Activated CD8-positive, alpha-beta T cell treated with anti-CD3 and anti-CD28 coated beads for 36 hours (primary cell): ENCODE results near the gene PODXL2. TPM values are rescaled to one million over a fixed set of nuclear protein-coding genes. Genes with fewer than 3 reads are reported as not detected.

Source experiments
- ATAC-seq: fragments of 200-7000 bp; cut with Tn5 transposase; one replicate; pipeline ENCODE4 v1.10.0; 2021; ENCODE audit warnings: mild to moderate bottlenecking, moderate library complexity
- CTCF ChIA-PET: fragments of 350-600 bp; sonication (Branson Sonifier 250); formaldehyde crosslinking; loops from one replicate; lab custom pipeline; 2021; ENCODE audit warnings: antibody characterized with exemption; lab: Charles Lee
- POLR2A ChIA-PET: fragments of 350-600 bp; sonication (Branson Sonifier 250); formaldehyde crosslinking; loops from one replicate; lab custom pipeline; 2021; ENCODE audit warnings: antibody characterized with exemption; lab: Charles Lee
- DNase-seq: peaks from one replicate; pipeline ENCODE4 v3.0.0-alpha.2; 2020
- H3K27ac Mint-ChIP-seq: one replicate; pipeline ENCODE4 v1.8.0; 2021; ENCODE audit warnings: mild to moderate bottlenecking, mixed read lengths
- H3K27me3 Mint-ChIP-seq: one replicate; pipeline ENCODE4 v1.8.0; 2021; ENCODE audit warnings: mixed read lengths
- H3K36me3 Mint-ChIP-seq: one replicate; pipeline ENCODE4 v1.8.0; 2021; ENCODE audit warnings: low read depth, mixed read lengths
- H3K4me1 Mint-ChIP-seq: one replicate; pipeline ENCODE4 v1.8.0; 2021; ENCODE audit warnings: low read depth, mixed read lengths
- H3K4me3 Mint-ChIP-seq: one replicate; pipeline ENCODE4 v1.8.0; 2021; ENCODE audit warnings: mild to moderate bottlenecking, moderate library complexity, mixed read lengths
- H3K9me3 Mint-ChIP-seq: one replicate; pipeline ENCODE4 v1.8.0; 2021; ENCODE audit warnings: mixed read lengths
- intact Hi-C: fragments of 100-400 bp; cut with micrococcal nuclease; formaldehyde crosslinking; loops from one replicate; pipeline ENCODE4 v1.10.0; 2022
- total RNA-seq, 2 experiments: library from RNA; stranded (reverse); gene quantifications; one replicate each; pipeline ENCODE4 v1.2.3, GENCODE V29; 2021
- TF ChIP-seq, protein P1 (sequence below): fragments of 200-600 bp; IDR thresholded peaks from one replicate; pipeline ENCODE4 v1.8.0; 2022; ENCODE audit warnings: antibody characterized with exemption, mild to moderate bottlenecking

Gene PODXL2
- total RNA-seq, 2 experiments from 2014 or later: 1.1 to 1.3 TPM

DNA sequence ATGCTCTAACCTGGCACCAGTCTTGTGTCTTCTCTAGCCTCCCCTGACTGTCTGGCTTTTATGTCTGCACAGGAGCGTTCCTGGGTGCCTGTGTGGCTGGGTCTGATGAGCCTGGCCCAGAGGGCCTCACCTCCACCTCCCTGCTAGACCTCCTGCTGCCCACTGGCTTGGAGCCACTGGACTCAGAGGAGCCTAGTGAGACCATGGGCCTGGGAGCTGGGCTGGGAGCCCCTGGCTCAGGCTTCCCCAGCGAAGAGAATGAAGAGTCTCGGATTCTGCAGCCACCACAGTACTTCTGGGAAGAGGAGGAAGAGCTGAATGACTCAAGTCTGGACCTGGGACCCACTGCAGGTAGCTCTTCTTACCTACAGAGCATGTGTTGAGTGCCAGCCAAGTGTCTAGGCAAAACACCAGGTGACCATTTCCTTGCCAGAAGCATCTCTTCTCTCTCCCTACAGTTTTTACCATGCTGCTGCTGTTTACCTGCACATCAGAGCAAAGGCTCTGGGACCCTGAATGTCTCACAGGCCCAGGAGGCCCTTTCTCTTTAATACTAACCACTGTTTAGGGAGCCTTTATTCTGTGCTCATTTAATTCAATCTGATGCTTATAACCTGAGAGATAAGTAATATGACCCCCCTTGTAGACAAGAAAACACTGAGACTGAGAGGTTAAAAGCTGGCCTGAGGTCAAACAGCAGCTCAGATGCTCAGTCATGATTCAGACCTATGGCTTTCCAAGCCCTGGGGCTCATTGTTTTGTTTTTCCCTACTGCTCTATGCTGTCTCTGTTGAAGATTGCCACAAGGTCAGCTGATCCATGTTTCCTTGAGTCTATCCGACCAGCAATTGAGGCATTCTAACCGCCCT lies 10.4 kb downstream of the PODXL2 start:
- Mint-ChIP-seq H3K4me3 (no peak overlapping the region), H3K9me3 (no peaks in the 10 kb centered on the region), H3K27ac (no peak overlapping the region), H3K4me1 (peaks cover 8% of the 10 kb centered on the region), H3K36me3 (no peaks in the 10 kb centered on the region), H3K27me3 (peaks cover 5% of the 10 kb centered on the region)
- ChIA-PET POLR2A (interaction anchor here (0.8 to 1.0 kb wide), 2 partner anchors 10 to 33 kb away, joined by 3 read pairs; no protein-coding TSS in a partner anchor), CTCF (interaction anchor here (0.9 kb wide), 1 partner anchor 12 kb away, joined by 3 read pairs; no protein-coding TSS in a partner anchor)
- TF ChIP-seq, protein P1, sequence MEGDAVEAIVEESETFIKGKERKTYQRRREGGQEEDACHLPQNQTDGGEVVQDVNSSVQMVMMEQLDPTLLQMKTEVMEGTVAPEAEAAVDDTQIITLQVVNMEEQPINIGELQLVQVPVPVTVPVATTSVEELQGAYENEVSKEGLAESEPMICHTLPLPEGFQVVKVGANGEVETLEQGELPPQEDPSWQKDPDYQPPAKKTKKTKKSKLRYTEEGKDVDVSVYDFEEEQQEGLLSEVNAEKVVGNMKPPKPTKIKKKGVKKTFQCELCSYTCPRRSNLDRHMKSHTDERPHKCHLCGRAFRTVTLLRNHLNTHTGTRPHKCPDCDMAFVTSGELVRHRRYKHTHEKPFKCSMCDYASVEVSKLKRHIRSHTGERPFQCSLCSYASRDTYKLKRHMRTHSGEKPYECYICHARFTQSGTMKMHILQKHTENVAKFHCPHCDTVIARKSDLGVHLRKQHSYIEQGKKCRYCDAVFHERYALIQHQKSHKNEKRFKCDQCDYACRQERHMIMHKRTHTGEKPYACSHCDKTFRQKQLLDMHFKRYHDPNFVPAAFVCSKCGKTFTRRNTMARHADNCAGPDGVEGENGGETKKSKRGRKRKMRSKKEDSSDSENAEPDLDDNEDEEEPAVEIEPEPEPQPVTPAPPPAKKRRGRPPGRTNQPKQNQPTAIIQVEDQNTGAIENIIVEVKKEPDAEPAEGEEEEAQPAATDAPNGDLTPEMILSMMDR: no peak
- intact Hi-C loops: no loop called here
- DNase-seq (no peak), ATAC-seq (no peak)

DNA sequence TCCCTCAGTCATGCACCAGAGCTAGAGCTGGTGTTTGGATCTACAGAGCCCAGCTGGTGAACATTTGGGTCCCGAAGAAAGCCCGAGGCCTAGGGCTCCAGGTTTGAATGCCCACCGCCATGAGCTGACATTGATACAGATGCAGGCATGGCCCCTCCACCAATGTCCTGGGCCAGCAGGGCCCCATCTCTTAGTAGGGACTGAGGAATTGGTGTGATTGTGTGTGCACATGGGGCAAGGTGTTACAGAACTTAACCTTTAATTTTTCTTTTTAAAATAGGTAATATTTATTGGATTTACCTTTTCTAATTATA lies 11.0 kb downstream of the PODXL2 start:
- ATAC-seq: no peak
- DNase-seq: no peak
- Mint-ChIP-seq H3K9me3 (no peaks in the 10 kb centered on the region), H3K27me3 (peaks cover 5% of the 10 kb centered on the region), H3K27ac (no peak overlapping the region), H3K4me1 (peaks cover 8% of the 10 kb centered on the region), H3K36me3 (no peaks in the 10 kb centered on the region), H3K4me3 (no peak overlapping the region)
- intact Hi-C loops: no loop called here
- TF ChIP-seq, protein P1: no peak
- ChIA-PET POLR2A (interaction anchor here (0.8 to 1.0 kb wide), 2 partner anchors 10 to 32 kb away, joined by 3 read pairs; no protein-coding TSS in a partner anchor), CTCF (no interaction called here)

DNA sequence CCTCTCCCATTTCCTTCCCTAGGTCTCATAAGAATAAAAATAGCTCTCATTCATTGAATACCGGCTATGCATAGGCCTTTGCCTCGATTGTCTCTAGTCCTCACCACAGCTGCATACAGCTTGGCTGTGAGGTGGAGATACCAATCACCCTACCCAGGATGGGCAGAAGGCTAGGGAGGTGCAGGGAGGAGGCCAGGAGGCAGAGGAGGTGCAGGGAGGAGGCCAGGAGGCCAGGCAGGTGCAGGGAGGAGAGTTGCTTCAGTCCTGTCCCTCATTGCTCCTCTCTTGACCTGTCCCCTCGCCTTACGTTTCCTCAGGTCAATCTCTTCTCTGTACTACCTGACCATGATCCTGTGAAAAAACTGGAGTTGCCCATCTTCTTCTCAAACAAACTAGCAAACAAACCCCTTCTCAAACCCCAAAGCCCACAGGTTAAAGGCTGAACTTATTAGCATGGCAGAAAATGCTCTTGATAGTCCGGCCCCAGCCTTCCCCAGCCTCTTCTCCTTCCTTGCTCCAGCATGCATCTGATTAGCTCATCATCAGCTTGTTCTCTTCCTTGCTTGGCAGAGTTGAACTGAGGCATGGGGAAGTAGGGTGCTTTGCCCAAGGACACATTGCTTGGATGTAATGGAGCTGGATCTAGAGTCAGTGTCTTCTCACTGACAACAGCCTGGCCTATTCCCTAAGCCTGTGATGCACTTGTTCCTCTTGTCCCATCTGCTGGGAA lies 15.8 kb downstream of the PODXL2 start:
- H3K4me3 Mint-ChIP-seq: no peak overlapping the region
- ChIA-PET CTCF (interaction anchor here (0.8 kb wide), 1 partner anchor 70 kb away, joined by 3 read pairs; no protein-coding TSS in a partner anchor), POLR2A (interaction anchor here (0.7 to 1.1 kb wide), 2 partner anchors 12 to 27 kb away, joined by 3 read pairs; no protein-coding TSS in a partner anchor)
- no peaks in the 10 kb centered on the region for H3K27me3 Mint-ChIP-seq
- ATAC-seq (no peak), DNase-seq (no peak)
- no peaks in the 10 kb centered on the region for H3K9me3 Mint-ChIP-seq
- TF ChIP-seq, protein P1: no peak
- no peaks in the 10 kb centered on the region for H3K36me3 Mint-ChIP-seq
- intact Hi-C loops: no loop called here
- no peak overlapping the region for H3K27ac Mint-ChIP-seq
- no peaks in the 10 kb centered on the region for H3K4me1 Mint-ChIP-seq

DNA sequence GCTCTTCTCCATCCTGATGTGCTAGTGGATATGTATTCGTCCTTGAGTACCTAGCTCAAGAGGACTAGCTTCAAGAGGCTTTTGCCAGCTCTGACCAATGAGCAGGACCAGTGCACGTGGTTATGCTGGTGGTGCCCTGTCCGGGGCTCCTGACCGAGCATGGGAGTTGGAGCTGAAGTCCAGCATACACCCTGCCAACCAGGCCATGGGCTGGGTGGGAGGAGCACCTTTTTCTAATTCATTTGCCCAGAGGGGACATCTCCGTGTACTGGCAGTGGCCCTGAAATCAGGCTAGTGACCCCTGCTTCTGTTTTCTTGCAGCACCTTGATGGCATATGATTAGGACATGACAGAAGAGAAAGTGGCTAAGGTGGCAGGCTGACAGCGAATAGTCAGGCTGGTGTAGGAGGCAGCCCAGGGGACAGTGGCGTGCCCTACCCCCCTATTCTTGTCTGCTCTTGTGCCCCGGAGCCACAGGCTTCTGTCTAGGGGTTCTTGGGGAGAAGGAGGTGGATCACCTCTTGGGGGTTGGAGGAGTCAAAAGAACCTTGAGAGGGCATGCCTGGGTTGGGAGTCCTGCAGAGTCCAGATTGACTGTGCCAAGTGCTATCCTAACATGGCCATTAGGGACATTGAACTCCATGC lies 16.5 kb downstream of the PODXL2 start:
- ChIA-PET CTCF (interaction anchor here (1.3 kb wide), 1 partner anchor 71 kb away, joined by 3 read pairs; no protein-coding TSS in a partner anchor), POLR2A (no interaction called here)
- no peaks in the 10 kb centered on the region for H3K36me3 Mint-ChIP-seq
- H3K27me3 Mint-ChIP-seq: no peaks in the 10 kb centered on the region
- intact Hi-C loops: no loop called here
- H3K4me3 Mint-ChIP-seq: no peak overlapping the region
- ATAC-seq (no peak), DNase-seq (no peak)
- no peaks in the 10 kb centered on the region for H3K4me1 Mint-ChIP-seq
- H3K9me3 Mint-ChIP-seq: no peaks in the 10 kb centered on the region
- no peak overlapping the region for H3K27ac Mint-ChIP-seq
- TF ChIP-seq, protein P1: no peak
